A549 (cell line): Measurements from ENCODE around the gene PRKAG2.

ENCODE experiments used
- CHD4 ChIP-seq: fragments of 200-600 bp; sonication (generic); IDR thresholded peaks from 2 replicates; pipeline ENCODE4 v1.6.1; 2016; ENCODE audit warnings: antibody characterized with exemption, mild to moderate bottlenecking, borderline replicate concordance
- PHF8 ChIP-seq: fragments of 200-600 bp; sonication (generic); IDR thresholded peaks from 2 replicates; pipeline ENCODE4 v1.6.1; 2016; ENCODE audit warnings: low read depth, mild to moderate bottlenecking, antibody characterized with exemption, moderate library complexity, borderline replicate concordance
- POLR2A ChIP-seq: IDR thresholded peaks from 2 replicates; pipeline ENCODE4 v1.6.1; 2012; ENCODE audit warnings: mild to moderate bottlenecking, low read length
- RFX5 ChIP-seq: fragments of 450-650 bp; IDR thresholded peaks from 2 replicates; pipeline ENCODE4 v1.7.1; 2014; ENCODE audit warnings: antibody characterized with exemption, mild to moderate bottlenecking, moderate library complexity
- ZFP36 ChIP-seq: fragments of 450-650 bp; IDR thresholded peaks from 2 replicates; pipeline ENCODE4 v1.6.1; 2014; ENCODE audit warnings: borderline replicate concordance; ENCODE audit not compliant: partially characterized antibody
- TF ChIP-seq, protein P1 (sequence below): fragments of 250-450 bp; sonication (Bioruptor Pico); IDR thresholded peaks from 2 replicates; pipeline ENCODE4 v1.5.0; 2020; ENCODE audit warnings: low read depth, mild to moderate bottlenecking, moderate library complexity
- TF ChIP-seq, protein P2 (sequence below): fragments of >200 bp; sonication (Bioruptor Twin); formaldehyde crosslinking; IDR thresholded peaks from 3 replicates; pipeline ENCODE4 v1.5.1; 2016
- TF ChIP-seq, protein P3 (sequence below): fragments of 150-350 bp; IDR thresholded peaks from 2 replicates; pipeline ENCODE4 v1.6.1; 2014; ENCODE audit warnings: low read depth, mild to moderate bottlenecking, low read length

DNA sequence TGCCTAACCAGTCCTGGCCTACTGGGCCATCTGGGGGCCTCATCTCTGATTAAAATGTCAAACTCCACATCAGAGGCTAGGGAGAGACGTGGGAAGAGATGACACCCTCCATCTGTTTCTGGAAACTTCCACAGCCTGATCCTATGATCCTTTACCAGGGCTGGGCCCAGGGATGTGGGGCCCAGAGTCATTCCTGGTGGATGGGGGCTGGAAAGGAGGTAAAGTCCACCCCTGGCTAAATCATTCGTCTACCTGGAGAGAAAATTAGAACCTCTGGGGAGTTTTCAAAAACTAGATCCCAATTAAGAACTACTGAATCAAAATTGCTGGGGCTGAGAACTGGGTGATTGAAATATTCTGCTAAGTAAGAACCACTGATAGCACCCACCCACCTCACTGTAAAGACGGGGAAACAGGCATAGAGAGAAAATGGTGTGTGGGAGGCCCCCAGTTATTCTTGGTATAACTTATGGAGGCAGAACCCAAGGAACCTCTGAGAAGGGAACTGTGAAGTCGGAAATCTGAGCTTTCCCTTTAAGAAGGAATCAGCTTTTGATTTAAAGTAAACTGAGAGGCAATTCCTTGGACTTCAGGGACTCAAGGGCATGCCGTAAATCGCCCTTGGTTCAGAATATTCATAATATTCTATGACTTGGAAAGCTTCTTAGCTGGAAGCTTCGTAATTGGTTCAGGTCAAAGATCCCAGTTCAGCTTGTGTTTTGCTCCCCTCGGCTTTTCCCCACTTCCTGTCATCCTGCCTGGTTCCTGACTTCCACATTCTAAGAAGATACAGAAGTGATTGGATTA, 53.1 kb downstream of the PRKAG2 start:
- no peak for TF ChIP-seq POLR2A
- TF ChIP-seq ZFP36: no peak
- no peak for TF ChIP-seq RFX5
- TF ChIP-seq, protein P1, sequence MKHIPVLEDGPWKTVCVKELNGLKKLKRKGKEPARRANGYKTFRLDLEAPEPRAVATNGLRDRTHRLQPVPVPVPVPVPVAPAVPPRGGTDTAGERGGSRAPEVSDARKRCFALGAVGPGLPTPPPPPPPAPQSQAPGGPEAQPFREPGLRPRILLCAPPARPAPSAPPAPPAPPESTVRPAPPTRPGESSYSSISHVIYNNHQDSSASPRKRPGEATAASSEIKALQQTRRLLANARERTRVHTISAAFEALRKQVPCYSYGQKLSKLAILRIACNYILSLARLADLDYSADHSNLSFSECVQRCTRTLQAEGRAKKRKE (CRISPR knock-in tag): no peak
- TF ChIP-seq, protein P2, sequence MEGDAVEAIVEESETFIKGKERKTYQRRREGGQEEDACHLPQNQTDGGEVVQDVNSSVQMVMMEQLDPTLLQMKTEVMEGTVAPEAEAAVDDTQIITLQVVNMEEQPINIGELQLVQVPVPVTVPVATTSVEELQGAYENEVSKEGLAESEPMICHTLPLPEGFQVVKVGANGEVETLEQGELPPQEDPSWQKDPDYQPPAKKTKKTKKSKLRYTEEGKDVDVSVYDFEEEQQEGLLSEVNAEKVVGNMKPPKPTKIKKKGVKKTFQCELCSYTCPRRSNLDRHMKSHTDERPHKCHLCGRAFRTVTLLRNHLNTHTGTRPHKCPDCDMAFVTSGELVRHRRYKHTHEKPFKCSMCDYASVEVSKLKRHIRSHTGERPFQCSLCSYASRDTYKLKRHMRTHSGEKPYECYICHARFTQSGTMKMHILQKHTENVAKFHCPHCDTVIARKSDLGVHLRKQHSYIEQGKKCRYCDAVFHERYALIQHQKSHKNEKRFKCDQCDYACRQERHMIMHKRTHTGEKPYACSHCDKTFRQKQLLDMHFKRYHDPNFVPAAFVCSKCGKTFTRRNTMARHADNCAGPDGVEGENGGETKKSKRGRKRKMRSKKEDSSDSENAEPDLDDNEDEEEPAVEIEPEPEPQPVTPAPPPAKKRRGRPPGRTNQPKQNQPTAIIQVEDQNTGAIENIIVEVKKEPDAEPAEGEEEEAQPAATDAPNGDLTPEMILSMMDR: no peak
- TF ChIP-seq PHF8: no peak
- no peak for TF ChIP-seq CHD4
- TF ChIP-seq, protein P3, sequence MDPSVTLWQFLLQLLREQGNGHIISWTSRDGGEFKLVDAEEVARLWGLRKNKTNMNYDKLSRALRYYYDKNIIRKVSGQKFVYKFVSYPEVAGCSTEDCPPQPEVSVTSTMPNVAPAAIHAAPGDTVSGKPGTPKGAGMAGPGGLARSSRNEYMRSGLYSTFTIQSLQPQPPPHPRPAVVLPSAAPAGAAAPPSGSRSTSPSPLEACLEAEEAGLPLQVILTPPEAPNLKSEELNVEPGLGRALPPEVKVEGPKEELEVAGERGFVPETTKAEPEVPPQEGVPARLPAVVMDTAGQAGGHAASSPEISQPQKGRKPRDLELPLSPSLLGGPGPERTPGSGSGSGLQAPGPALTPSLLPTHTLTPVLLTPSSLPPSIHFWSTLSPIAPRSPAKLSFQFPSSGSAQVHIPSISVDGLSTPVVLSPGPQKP: no peak
